Measurements from ENCODE around the gene TUBB4B. TPM values are rescaled to one million over a fixed set of nuclear protein-coding genes. Genes with fewer than 3 reads are reported as not detected.

TUBB4B gene
- total and polyA plus RNA-seq, 2 of the 4 experiments (the other 2 are of a cell fraction): 237 to 529 TPM

GRCh38 chr9:137275588-137276472, 34.7 kb downstream of the TUBB4B start:
- ATAC-seq (ENCODE audit: low read depth): no peak
- Histone ChIP-seq H3K14ac (replicated peaks; ENCODE audit: low read depth, low read length) (no peak overlapping the region), H4K20me1 (ENCODE audit: insufficient read depth, low read length) (peaks cover 30% of the 10 kb centered on the region), H3K4me2 (ENCODE audit: low read depth, low read length) (no peak overlapping the region), H3K36me3 (ENCODE audit: control insufficient read depth, insufficient read depth, low read length) (peaks cover 42% of the 10 kb centered on the region), H3K18ac (ENCODE audit: low read depth, low read length) (no peak overlapping the region), H3K4ac (ENCODE audit: low read depth, low read length) (no peak overlapping the region), H4K5ac (ENCODE audit: low read depth, low read length) (no peak overlapping the region), H3K56ac (ENCODE audit: extremely low read depth, insufficient read depth, low read length) (no peak overlapping the region), H2BK120ac (ENCODE audit: low read depth, low read length) (no peak overlapping the region), H3K9me3 (ENCODE audit: control insufficient read depth, insufficient read depth, low read length) (no peaks in the 10 kb centered on the region), H3K79me1 (ENCODE audit: low read depth in 1 of 2, low read length in 2 of 2) (peaks cover 3 to 67% of the 10 kb centered on the region in 2 experiments), H4K91ac (ENCODE audit: insufficient read depth, low read depth, low read length) (no peak overlapping the region), H3K23ac (ENCODE audit: low read depth, low read length) (no peak overlapping the region), H3K27me3 (ENCODE audit: control insufficient read depth, insufficient read depth, low read length) (no peaks in the 10 kb centered on the region), H3K27ac (ENCODE audit: insufficient read depth, low read length) (no peak overlapping the region), H2AK5ac (ENCODE audit: low read depth, low read length) (peak overlapping the region; percentile 28), H3K9ac (ENCODE audit: low read depth, low read length) (no peak overlapping the region), H2AFZ (replicated peaks; ENCODE audit: low read length, poor library complexity) (no peak overlapping the region), H2BK20ac (ENCODE audit: low read depth, low read length) (no peak overlapping the region), H3K4me1 (ENCODE audit: control insufficient read depth, insufficient read depth, low read length) (peaks cover 20% of the 10 kb centered on the region), H3K4me3 (ENCODE audit: insufficient read depth, low read depth, low read length) (no peak overlapping the region), H3K9me1 (ENCODE audit: insufficient read depth, low read length) (no peaks in the 10 kb centered on the region; the same call in 1 of the 2 replicates), H2AK9ac (replicated peaks; ENCODE audit: low read depth, low read length, poor library complexity) (peak overlapping the region; percentile 99), H2BK15ac (ENCODE audit: low read depth, low read length) (no peak overlapping the region), H2BK5ac (ENCODE audit: low read depth, low read length, poor library complexity, severe bottlenecking) (no peak overlapping the region), H4K8ac (ENCODE audit: low read depth in 2 of 2, low read length in 2 of 2) (no peak overlapping the region)
- CTCF ChIA-PET: no interaction called here
- POLR2A ChIA-PET (ENCODE audit: unreplicated experiment): no interaction called here
- dilution Hi-C loops (cut with HindIII; ENCODE audit: low sequenced_read_pairs, unreplicated experiment): no loop called here
- no peak for DNase-seq
- no TSS peak for BruUV-seq (replicated peaks)
- TF ChIP-seq RFX5 (IDR thresholded peaks at IDR 0.05; ENCODE audit: low read depth, low read length) (no peak), RAD21 (IDR thresholded peaks at IDR 0.05; ENCODE audit: low read length) (no peak)
- 87% methylated on average over 15 of the region's 24 CpGs; no CpG with 5 or more reads in 1 of the 2 experiments for WGBS, 2 experiments (ENCODE audit: extremely low coverage in 2 of 2, insufficient read length in 1 of 2)
- intact Hi-C loops (cut with micrococcal nuclease): no loop called here
- in situ Hi-C loops (cut with MboI; ENCODE audit: low sequenced_read_pairs): no loop called here

Data from IMR-90 (cell line).